ENCODE data around the gene SAMD1. TPM values are rescaled to one million over a fixed set of nuclear protein-coding genes. Genes with fewer than 3 reads are reported as not detected.

The SAMD1 gene
- polyA plus RNA-seq, 3 donors = 0.78 to 19.4 (median 1.4) TPM

DNA sequence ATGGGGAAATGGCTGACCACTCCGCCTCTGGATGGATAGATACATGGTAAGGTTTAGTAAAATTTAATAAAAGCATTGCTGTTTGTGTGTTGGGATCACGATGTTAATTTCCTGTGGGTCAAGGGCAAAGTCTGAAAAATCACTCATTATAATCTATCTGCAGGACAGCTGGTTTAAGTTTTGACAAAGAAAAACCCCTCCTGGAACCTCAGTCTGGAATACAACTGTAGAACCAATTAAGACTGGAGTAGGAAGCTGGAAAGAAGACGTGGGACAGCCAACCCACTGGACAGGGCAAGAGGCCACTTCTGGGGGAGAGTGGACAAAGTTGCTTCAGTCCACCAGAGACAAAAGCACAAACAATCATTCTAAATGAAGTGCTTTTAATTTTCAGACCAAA is 28.6 kb upstream of the SAMD1 start:
- Histone ChIP-seq H3K9ac (ENCODE audit: insufficient read depth, low read length, poor library complexity, severe bottlenecking) (peak overlapping the region; percentile 95), H3K4me3 (replicated peaks in 1 of 3; ENCODE audit: low read depth in 2 of 3, low read length in 3 of 3) (peak overlapping the region; percentile 42 to 75 (median 65)), H3K27ac (ENCODE audit: low read depth in 1 of 2, low read length in 2 of 2) (peak overlapping the region; percentile 98 to 99), H3K27me3 (ENCODE audit: control insufficient read depth in 2 of 2, insufficient read depth in 2 of 2, low read length in 2 of 2) (no peaks in the 10 kb centered on the region), H3K79me2 (ENCODE audit: insufficient read depth, low read length) (peaks cover 64% of the 10 kb centered on the region), H4K20me1 (ENCODE audit: insufficient read depth, low read length) (peaks cover 28% of the 10 kb centered on the region), H3K4me1 (ENCODE audit: control insufficient read depth in 1 of 2, insufficient read depth in 2 of 2, low read length in 2 of 2) (peaks cover 48 to 55% of the 10 kb centered on the region in 2 donors), H3K36me3 (replicated peaks in 1 of 2; ENCODE audit: control insufficient read depth in 1 of 2, insufficient read depth in 2 of 2, low read length in 2 of 2) (no peaks in the 10 kb centered on the region), H3K4me2 (replicated peaks; ENCODE audit: extremely low read depth, low read length, poor library complexity, severe bottlenecking) (peak overlapping the region; percentile 99), H2AFZ (ENCODE audit: insufficient read depth, low read depth, low read length, poor library complexity, severe bottlenecking) (peak overlapping the region; percentile 54), H3K9me3 (replicated peaks in 1 of 2; ENCODE audit: control insufficient read depth in 1 of 2, insufficient read depth in 1 of 2, low read length in 2 of 2) (no peaks in the 10 kb centered on the region)
- DNase-seq = no peak
- peaks cover 0 to 1% (median 0%) of the 10 kb centered on the region in 3 donors for H3K27me3 Mint-ChIP-seq (ENCODE audit: low read depth in 3 of 3)
- peaks cover 7 to 21% of the 10 kb centered on the region in 2 donors for H3K36me3 Mint-ChIP-seq
- intact Hi-C loops (cut with micrococcal nuclease) = loop anchor here (5.0 kb wide), 2 partner anchors 37 to 117 kb away; no protein-coding TSS in a partner anchor
- TF ChIP-seq, protein P1, sequence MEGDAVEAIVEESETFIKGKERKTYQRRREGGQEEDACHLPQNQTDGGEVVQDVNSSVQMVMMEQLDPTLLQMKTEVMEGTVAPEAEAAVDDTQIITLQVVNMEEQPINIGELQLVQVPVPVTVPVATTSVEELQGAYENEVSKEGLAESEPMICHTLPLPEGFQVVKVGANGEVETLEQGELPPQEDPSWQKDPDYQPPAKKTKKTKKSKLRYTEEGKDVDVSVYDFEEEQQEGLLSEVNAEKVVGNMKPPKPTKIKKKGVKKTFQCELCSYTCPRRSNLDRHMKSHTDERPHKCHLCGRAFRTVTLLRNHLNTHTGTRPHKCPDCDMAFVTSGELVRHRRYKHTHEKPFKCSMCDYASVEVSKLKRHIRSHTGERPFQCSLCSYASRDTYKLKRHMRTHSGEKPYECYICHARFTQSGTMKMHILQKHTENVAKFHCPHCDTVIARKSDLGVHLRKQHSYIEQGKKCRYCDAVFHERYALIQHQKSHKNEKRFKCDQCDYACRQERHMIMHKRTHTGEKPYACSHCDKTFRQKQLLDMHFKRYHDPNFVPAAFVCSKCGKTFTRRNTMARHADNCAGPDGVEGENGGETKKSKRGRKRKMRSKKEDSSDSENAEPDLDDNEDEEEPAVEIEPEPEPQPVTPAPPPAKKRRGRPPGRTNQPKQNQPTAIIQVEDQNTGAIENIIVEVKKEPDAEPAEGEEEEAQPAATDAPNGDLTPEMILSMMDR (IDR thresholded peaks at IDR 0.05) = no peak
- H3K4me3 Mint-ChIP-seq = peak overlapping the region; percentile 90 to 96
- 0% methylated on average over 1 of the region's 3 CpGs for WGBS (ENCODE audit: insufficient coverage)
- peak overlapping the region; percentile 100 for H3K27ac Mint-ChIP-seq
- no peaks in the 10 kb centered on the region for H3K9me3 Mint-ChIP-seq
- H3K4me1 Mint-ChIP-seq = peaks cover 51% of the 10 kb centered on the region

DNA sequence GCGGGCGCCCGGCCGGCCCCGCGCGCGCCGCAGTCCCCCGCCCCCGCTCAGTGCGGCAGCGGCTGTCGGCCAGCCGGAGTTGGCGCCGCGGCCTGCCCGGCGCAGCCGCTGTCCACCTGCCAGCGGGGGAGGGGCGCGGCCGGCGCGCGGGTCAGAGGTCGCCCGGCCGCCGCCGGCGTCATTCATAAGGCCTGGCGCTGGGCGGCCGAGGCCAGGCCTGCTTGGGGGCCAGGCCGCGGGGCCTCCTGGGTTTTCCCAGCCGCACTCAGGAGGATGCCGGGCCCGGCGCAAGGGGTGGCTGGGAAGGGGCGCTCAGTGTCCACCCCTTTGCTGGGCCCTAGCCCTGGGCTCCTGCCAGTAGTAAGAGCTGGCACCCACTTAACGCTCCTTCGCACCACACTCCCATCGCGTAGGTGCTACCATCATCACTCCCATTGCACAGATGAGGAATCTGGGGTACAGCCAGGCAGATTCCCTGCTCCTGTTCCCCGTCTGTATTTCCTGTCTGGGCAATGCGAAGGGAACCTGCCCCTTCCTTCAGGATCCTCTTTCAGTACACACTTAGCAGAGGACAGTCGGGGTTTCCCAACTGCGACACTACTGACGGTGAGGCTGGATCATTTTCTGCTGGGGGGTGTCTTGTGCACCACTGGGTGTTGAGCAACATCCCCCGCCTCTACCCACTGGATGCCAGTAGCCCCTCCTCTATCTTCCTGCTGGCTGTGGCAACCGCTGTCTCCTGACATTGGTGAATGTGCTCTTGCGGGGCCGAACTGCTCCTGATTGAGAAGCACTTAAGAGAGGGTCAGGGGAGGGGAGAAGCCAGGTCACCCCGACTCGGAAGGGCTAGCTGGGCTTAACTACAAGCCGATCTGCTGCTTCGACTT is 27.9 kb upstream of the SAMD1 start:
- WGBS (ENCODE audit: insufficient coverage) = under 1% methylated on average over 52 of the region's 61 CpGs
- Mint-ChIP-seq H3K9me3 (no peaks in the 10 kb centered on the region), H3K27me3 (ENCODE audit: low read depth in 3 of 3) (peaks cover 0 to 1% (median 0%) of the 10 kb centered on the region in 3 donors), H3K36me3 (peaks cover 7 to 27% of the 10 kb centered on the region in 2 donors), H3K4me3 (peak overlapping the region; percentile 90 to 96), H3K27ac (peak overlapping the region; percentile 100), H3K4me1 (peaks cover 58% of the 10 kb centered on the region)
- Histone ChIP-seq H4K20me1 (ENCODE audit: insufficient read depth, low read length) (peaks cover 35% of the 10 kb centered on the region), H3K36me3 (replicated peaks in 1 of 2; ENCODE audit: control insufficient read depth in 1 of 2, insufficient read depth in 2 of 2, low read length in 2 of 2) (no peaks in the 10 kb centered on the region), H3K9ac (ENCODE audit: insufficient read depth, low read length, poor library complexity, severe bottlenecking) (peak overlapping the region; percentile 95), H3K4me1 (ENCODE audit: control insufficient read depth in 1 of 2, insufficient read depth in 2 of 2, low read length in 2 of 2) (peaks cover 56 to 62% of the 10 kb centered on the region in 2 donors), H3K4me3 (replicated peaks in 1 of 3; ENCODE audit: low read depth in 2 of 3, low read length in 3 of 3) (peak overlapping the region; percentile 50 to 75 (median 65)), H3K27me3 (ENCODE audit: control insufficient read depth in 2 of 2, insufficient read depth in 2 of 2, low read length in 2 of 2) (no peaks in the 10 kb centered on the region), H3K27ac (ENCODE audit: low read depth in 1 of 2, low read length in 2 of 2) (peak overlapping the region; percentile 98 to 99), H3K9me3 (replicated peaks in 1 of 2; ENCODE audit: control insufficient read depth in 1 of 2, insufficient read depth in 1 of 2, low read length in 2 of 2) (no peaks in the 10 kb centered on the region), H3K79me2 (ENCODE audit: insufficient read depth, low read length) (peaks cover 65% of the 10 kb centered on the region), H3K4me2 (replicated peaks; ENCODE audit: extremely low read depth, low read length, poor library complexity, severe bottlenecking) (peak overlapping the region; percentile 99), H2AFZ (ENCODE audit: insufficient read depth, low read depth, low read length, poor library complexity, severe bottlenecking) (peak overlapping the region; percentile 54)
- DNase-seq = peak; percentile 96 to 99 (median 96)
- intact Hi-C loops (cut with micrococcal nuclease) = loop anchor here (5.0 kb wide), 2 partner anchors 36 to 116 kb away; no protein-coding TSS in a partner anchor
- TF ChIP-seq, protein P1 (IDR thresholded peaks at IDR 0.05) = no peak
